Endothelial cell of umbilical vein (primary cell): Measurements from ENCODE around the gene OVOL3.
"Not testable (repeated sequence)": the region's sequence is repeated elsewhere in the genome, so short reads cannot be mapped to it uniquely, and the experiment has no call there.

Source experiments
- EZH2 ChIP-seq: IDR thresholded peaks from 2 replicates; pipeline ENCODE4 v1.6.1; 2012; ENCODE audit warnings: borderline replicate concordance, low read depth, mild to moderate bottlenecking, moderate library complexity, low read length, inconsistent platforms; ENCODE audit not compliant: severe bottlenecking
- FOS ChIP-seq: IDR thresholded peaks from 2 replicates; pipeline ENCODE4 v1.6.1; 2011; ENCODE audit warnings: mild to moderate bottlenecking, low read length, moderate library complexity, borderline replicate concordance; ENCODE audit not compliant: insufficient read depth
- JUN ChIP-seq: IDR thresholded peaks from 2 replicates; pipeline ENCODE4 v1.6.1; 2011; ENCODE audit warnings: borderline replicate concordance, low read depth; ENCODE audit not compliant: insufficient read length, insufficient read depth
- MYC ChIP-seq: IDR thresholded peaks from one replicate; pipeline ENCODE4 v1.6.1; 2011; ENCODE audit warnings: mild to moderate bottlenecking, low read depth, low read length
- POLR2A ChIP-seq: IDR thresholded peaks from 2 replicates; pipeline ENCODE4 v1.6.1; 2012; ENCODE audit warnings: low read depth, mild to moderate bottlenecking, control low read depth, low read length
- POLR2AphosphoS5 ChIP-seq: IDR thresholded peaks from 2 replicates; pipeline ENCODE4 v1.6.1; 2012; ENCODE audit warnings: low read depth, mild to moderate bottlenecking, control low read depth, low read length, moderate library complexity; ENCODE audit not compliant: insufficient read depth
- TF ChIP-seq, protein P1 (sequence below), 2 donors: IDR thresholded peaks; 1 replicate in 1 of 2; 2 replicates in 1 of 2; pipeline ENCODE4 v1.5.1; 2011; ENCODE audit warnings: low read length in 2 of 2, mild to moderate bottlenecking in 2 of 2, moderate library complexity in 2 of 2, control low read depth in 1 of 2, inconsistent platforms in 1 of 2, low read depth in 1 of 2; ENCODE audit not compliant: insufficient read depth in 1 of 2; ENCODE audit errors: extremely low read depth in 1 of 2
- TF ChIP-seq, protein P2 (sequence below): IDR thresholded peaks from 2 replicates; pipeline ENCODE4 v1.6.1; 2011; ENCODE audit not compliant: insufficient read depth, insufficient read length

GRCh38 chr19:36134867-36135266, 23.9 kb downstream of the OVOL3 start:
- TF ChIP-seq, protein P1, sequence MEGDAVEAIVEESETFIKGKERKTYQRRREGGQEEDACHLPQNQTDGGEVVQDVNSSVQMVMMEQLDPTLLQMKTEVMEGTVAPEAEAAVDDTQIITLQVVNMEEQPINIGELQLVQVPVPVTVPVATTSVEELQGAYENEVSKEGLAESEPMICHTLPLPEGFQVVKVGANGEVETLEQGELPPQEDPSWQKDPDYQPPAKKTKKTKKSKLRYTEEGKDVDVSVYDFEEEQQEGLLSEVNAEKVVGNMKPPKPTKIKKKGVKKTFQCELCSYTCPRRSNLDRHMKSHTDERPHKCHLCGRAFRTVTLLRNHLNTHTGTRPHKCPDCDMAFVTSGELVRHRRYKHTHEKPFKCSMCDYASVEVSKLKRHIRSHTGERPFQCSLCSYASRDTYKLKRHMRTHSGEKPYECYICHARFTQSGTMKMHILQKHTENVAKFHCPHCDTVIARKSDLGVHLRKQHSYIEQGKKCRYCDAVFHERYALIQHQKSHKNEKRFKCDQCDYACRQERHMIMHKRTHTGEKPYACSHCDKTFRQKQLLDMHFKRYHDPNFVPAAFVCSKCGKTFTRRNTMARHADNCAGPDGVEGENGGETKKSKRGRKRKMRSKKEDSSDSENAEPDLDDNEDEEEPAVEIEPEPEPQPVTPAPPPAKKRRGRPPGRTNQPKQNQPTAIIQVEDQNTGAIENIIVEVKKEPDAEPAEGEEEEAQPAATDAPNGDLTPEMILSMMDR (IDR thresholded peaks at IDR 0.05; ENCODE audit: extremely low read depth in 1 of 2, insufficient read depth in 1 of 2, low read depth in 1 of 2, low read length in 2 of 2), result not testable (repeated sequence)
- TF ChIP-seq, protein P2, sequence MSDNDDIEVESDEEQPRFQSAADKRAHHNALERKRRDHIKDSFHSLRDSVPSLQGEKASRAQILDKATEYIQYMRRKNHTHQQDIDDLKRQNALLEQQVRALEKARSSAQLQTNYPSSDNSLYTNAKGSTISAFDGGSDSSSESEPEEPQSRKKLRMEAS, result not testable (repeated sequence)
- TF ChIP-seq POLR2AphosphoS5, FOS, EZH2, POLR2A, JUN, MYC: not testable (repeated sequence)
